ENCODE measurements around the gene MVB12A. TPM values are rescaled to one million over a fixed set of nuclear protein-coding genes. Genes with fewer than 3 reads are reported as not detected.

MVB12A gene
- total RNA-seq, 1 donor from 2014 or later, result 23.3 TPM

GRCh38 chr19:17406887-17407196 is 13.0 kb upstream of the MVB12A start:
- Mint-ChIP-seq H3K27me3 (no peaks in the 10 kb centered on the region), H3K9me3 (no peaks in the 10 kb centered on the region), H3K27ac (peak overlapping the region; percentile 93), H3K4me1 (peaks cover 49% of the 10 kb centered on the region), H3K4me3 (peak overlapping the region; percentile 92), H3K36me3 (ENCODE audit: low read depth) (peaks cover 32% of the 10 kb centered on the region)
- intact Hi-C loops (cut with micrococcal nuclease), result loop anchor here (5.0 kb wide), 2 partner anchors 40 to 105 kb away; partner anchors contain the start of genes PGLS and TMEM221
- no peak for TF ChIP-seq CTCF (IDR thresholded peaks at IDR 0.05)
- ChIA-PET POLR2A (interaction anchor here (0.6 to 3.3 kb wide), 4 partner anchors 9 to 140 kb away, joined by 3 to 60 read pairs (median 6); partner anchors contain the start of genes BABAM1 and MVB12A), CTCF (interaction anchor here (1.9 kb wide), 1 partner anchor 59 kb away, joined by 7 read pairs; no protein-coding TSS in a partner anchor)
- DNase-seq (no peak), ATAC-seq (ENCODE audit: low read depth) (no peak)

GRCh38 chr19:17409990-17410389 is 9.9 kb upstream of the MVB12A start:
- peaks cover 36% of the 10 kb centered on the region for H3K36me3 Mint-ChIP-seq (ENCODE audit: low read depth)
- DNase-seq (no peak), ATAC-seq (ENCODE audit: low read depth) (no peak)
- no peaks in the 10 kb centered on the region for H3K27me3 Mint-ChIP-seq
- no peak overlapping the region for H3K4me3 Mint-ChIP-seq
- ChIA-PET POLR2A (interaction anchor here (0.6 to 1.0 kb wide), 2 partner anchors 10 to 11 kb away, joined by 3 to 5 read pairs; partner anchors contain the start of gene MVB12A), CTCF (no interaction called here)
- no peak for TF ChIP-seq CTCF (IDR thresholded peaks at IDR 0.05)
- no peak overlapping the region for H3K27ac Mint-ChIP-seq
- H3K9me3 Mint-ChIP-seq, result no peaks in the 10 kb centered on the region
- intact Hi-C loops (cut with micrococcal nuclease), result loop anchor here (5.0 kb wide), 2 partner anchors 37 to 102 kb away; partner anchors contain the start of genes PGLS and TMEM221
- peaks cover 34% of the 10 kb centered on the region for H3K4me1 Mint-ChIP-seq

- Mint-ChIP-seq H3K4me1 (peaks cover 17% of the 10 kb centered on the region), H3K27me3 (no peaks in the 10 kb centered on the region), H3K9me3 (no peaks in the 10 kb centered on the region), H3K27ac (no peak overlapping the region), H3K36me3 (ENCODE audit: low read depth) (peaks cover 44% of the 10 kb centered on the region), H3K4me3 (no peak overlapping the region)
- intact Hi-C loops (cut with micrococcal nuclease), result no loop called here
- CTCF ChIA-PET, result interaction anchor here (1.0 kb wide), 1 partner anchor 38 kb away, joined by 3 read pairs; no protein-coding TSS in a partner anchor
- no peak for DNase-seq
- ATAC-seq (ENCODE audit: low read depth), result no peak
- TF ChIP-seq CTCF (IDR thresholded peaks at IDR 0.05), result no peak
- POLR2A ChIA-PET, result interaction anchor here (0.6 to 1.0 kb wide), 2 partner anchors 8 to 13 kb away, joined by 3 read pairs; partner anchors contain the start of gene MVB12A
These were observed 8.0 kb upstream of the MVB12A start for GRCh38 chr19:17411801-17412200.

GRCh38 chr19:17414097-17414496 is 5.8 kb upstream of the MVB12A start:
- H3K4me3 Mint-ChIP-seq, result no peak overlapping the region
- DNase-seq (no peak), ATAC-seq (ENCODE audit: low read depth) (no peak)
- H3K27ac Mint-ChIP-seq, result no peak overlapping the region
- ChIA-PET CTCF (no interaction called here), POLR2A (no interaction called here)
- TF ChIP-seq CTCF (IDR thresholded peaks at IDR 0.05), result no peak
- H3K36me3 Mint-ChIP-seq (ENCODE audit: low read depth), result peaks cover 45% of the 10 kb centered on the region
- H3K9me3 Mint-ChIP-seq, result no peaks in the 10 kb centered on the region
- intact Hi-C loops (cut with micrococcal nuclease), result no loop called here
- H3K4me1 Mint-ChIP-seq, result peaks cover 6% of the 10 kb centered on the region
- no peaks in the 10 kb centered on the region for H3K27me3 Mint-ChIP-seq

- intact Hi-C loops (cut with micrococcal nuclease), result no loop called here
- no peak for TF ChIP-seq CTCF (IDR thresholded peaks at IDR 0.05)
- no peak overlapping the region for H3K27ac Mint-ChIP-seq
- CTCF ChIA-PET, result no interaction called here
- H3K9me3 Mint-ChIP-seq, result no peaks in the 10 kb centered on the region
- POLR2A ChIA-PET, result no interaction called here
- DNase-seq, result no peak
- peaks cover 11% of the 10 kb centered on the region for H3K4me1 Mint-ChIP-seq
- no peak for ATAC-seq (ENCODE audit: low read depth)
- no peak overlapping the region for H3K4me3 Mint-ChIP-seq
- H3K36me3 Mint-ChIP-seq (ENCODE audit: low read depth), result peaks cover 45% of the 10 kb centered on the region
- no peaks in the 10 kb centered on the region for H3K27me3 Mint-ChIP-seq
These were observed 4.7 kb upstream of the MVB12A start for GRCh38 chr19:17415121-17415520.
